Neuron (in vitro differentiated cells): ENCODE measurements around the gene BRD1.

Experiments
- H2AFZ ChIP-seq: one replicate; pipeline ENCODE4 v1.6.1; 2013; ENCODE audit warnings: low read depth, mild to moderate bottlenecking, inconsistent platforms, low read length, moderate library complexity
- H3K27me3 ChIP-seq: one replicate; pipeline ENCODE4 v1.6.1; 2013; ENCODE audit warnings: low read length; ENCODE audit not compliant: insufficient read depth
- H3K36me3 ChIP-seq: one replicate; pipeline ENCODE4 v1.6.1; 2013; ENCODE audit warnings: low read length; ENCODE audit not compliant: insufficient read depth
- H3K4me1 ChIP-seq: one replicate; pipeline ENCODE4 v1.6.1; 2013; ENCODE audit warnings: low read length; ENCODE audit not compliant: insufficient read depth
- H3K4me3 ChIP-seq: 2 replicates; pipeline ENCODE4 v1.5.1; 2013; ENCODE audit warnings: mild to moderate bottlenecking, low read length, moderate library complexity
- H3K9me3 ChIP-seq: one replicate; pipeline ENCODE4 v1.6.1; 2013; ENCODE audit warnings: low read length

BRD1 gene

GRCh38 chr22:49812838-49813237 lies 14.8 kb downstream of the BRD1 start:
- H3K36me3 ChIP-seq: peaks cover 55% of the 10 kb centered on the region
- H2AFZ ChIP-seq: no peak overlapping the region
- peaks cover 6% of the 10 kb centered on the region for H3K9me3 ChIP-seq
- H3K27me3 ChIP-seq: no peaks in the 10 kb centered on the region
- no peak overlapping the region for H3K4me3 ChIP-seq
- no peaks in the 10 kb centered on the region for H3K4me1 ChIP-seq

GRCh38 chr22:49811020-49811791 lies 16.5 kb downstream of the BRD1 start:
- Histone ChIP-seq H3K27me3 (no peaks in the 10 kb centered on the region), H2AFZ (no peak overlapping the region), H3K36me3 (peaks cover 39% of the 10 kb centered on the region), H3K4me3 (no peak overlapping the region), H3K4me1 (no peaks in the 10 kb centered on the region), H3K9me3 (peaks cover 9% of the 10 kb centered on the region)

- Histone ChIP-seq H3K27me3 (no peaks in the 10 kb centered on the region), H3K9me3 (peaks cover 9% of the 10 kb centered on the region), H2AFZ (no peak overlapping the region), H3K36me3 (peaks cover 33% of the 10 kb centered on the region), H3K4me3 (no peak overlapping the region), H3K4me1 (no peaks in the 10 kb centered on the region)
Observed at GRCh38 chr22:49810363-49811019, 17.2 kb downstream of the BRD1 start.

GRCh38 chr22:49807780-49808708 lies 19.6 kb downstream of the BRD1 start:
- Histone ChIP-seq H3K9me3 (peaks cover 9% of the 10 kb centered on the region), H3K4me3 (no peak overlapping the region), H3K27me3 (no peaks in the 10 kb centered on the region), H2AFZ (no peak overlapping the region), H3K36me3 (peaks cover 34% of the 10 kb centered on the region), H3K4me1 (no peaks in the 10 kb centered on the region)

GRCh38 chr22:49807129-49807528 lies 20.5 kb downstream of the BRD1 start:
- H2AFZ ChIP-seq: no peak overlapping the region
- H3K4me1 ChIP-seq: no peaks in the 10 kb centered on the region
- peaks cover 34% of the 10 kb centered on the region for H3K36me3 ChIP-seq
- peaks cover 9% of the 10 kb centered on the region for H3K9me3 ChIP-seq
- no peaks in the 10 kb centered on the region for H3K27me3 ChIP-seq
- H3K4me3 ChIP-seq: no peak overlapping the region

- H3K4me3 ChIP-seq: no peak overlapping the region
- no peaks in the 10 kb centered on the region for H3K4me1 ChIP-seq
- H3K9me3 ChIP-seq: peaks cover 9% of the 10 kb centered on the region
- no peaks in the 10 kb centered on the region for H3K27me3 ChIP-seq
- H3K36me3 ChIP-seq: peaks cover 52% of the 10 kb centered on the region
- H2AFZ ChIP-seq: no peak overlapping the region
Observed at GRCh38 chr22:49803737-49804375, 23.8 kb downstream of the BRD1 start.

- peaks cover 56% of the 10 kb centered on the region for H3K36me3 ChIP-seq
- H3K27me3 ChIP-seq: no peaks in the 10 kb centered on the region
- no peak overlapping the region for H3K4me3 ChIP-seq
Observed at GRCh38 chr22:49803134-49803533, 24.5 kb downstream of the BRD1 start.

GRCh38 chr22:49801391-49802060 lies 26.1 kb downstream of the BRD1 start:
- Histone ChIP-seq H3K9me3 (no peaks in the 10 kb centered on the region), H3K4me3 (no peak overlapping the region), H3K27me3 (no peaks in the 10 kb centered on the region), H3K4me1 (no peaks in the 10 kb centered on the region), H3K36me3 (peaks cover 70% of the 10 kb centered on the region), H2AFZ (no peak overlapping the region)

More at GRCh38 chr22:49803134-49803533, 24.5 kb downstream of the BRD1 start:
- no peaks in the 10 kb centered on the region for H3K4me1 ChIP-seq
- H2AFZ ChIP-seq: no peak overlapping the region
- peaks cover 5% of the 10 kb centered on the region for H3K9me3 ChIP-seq

- no peaks in the 10 kb centered on the region for H3K27me3 ChIP-seq
- no peaks in the 10 kb centered on the region for H3K4me1 ChIP-seq
- H3K36me3 ChIP-seq: peaks cover 76% of the 10 kb centered on the region
- H3K9me3 ChIP-seq: no peaks in the 10 kb centered on the region
- no peak overlapping the region for H2AFZ ChIP-seq
- H3K4me3 ChIP-seq: no peak overlapping the region
Observed at GRCh38 chr22:49800408-49801238, 27.1 kb downstream of the BRD1 start.

- no peaks in the 10 kb centered on the region for H3K9me3 ChIP-seq
- peaks cover 80% of the 10 kb centered on the region for H3K36me3 ChIP-seq
- no peaks in the 10 kb centered on the region for H3K27me3 ChIP-seq
- H3K4me1 ChIP-seq: no peaks in the 10 kb centered on the region
- no peak overlapping the region for H2AFZ ChIP-seq
- no peak overlapping the region for H3K4me3 ChIP-seq
Observed at GRCh38 chr22:49799431-49800075, 28.1 kb downstream of the BRD1 start.

- Histone ChIP-seq H3K4me1 (no peaks in the 10 kb centered on the region), H3K4me3 (no peak overlapping the region), H3K27me3 (no peaks in the 10 kb centered on the region), H3K36me3 (peaks cover 83% of the 10 kb centered on the region), H2AFZ (no peak overlapping the region), H3K9me3 (no peaks in the 10 kb centered on the region)
Observed at GRCh38 chr22:49798486-49799151, 29.1 kb downstream of the BRD1 start.
